ENCODE data around the gene DIABLO.
A peak's percentile ranks its signal among the peaks of the same experiment; 100 is the strongest.
"Not testable (repeated sequence)": the region's sequence is repeated elsewhere in the genome, so short reads cannot be mapped to it uniquely, and the experiment has no call there.

DIABLO gene

GRCh38 chr12:122225683-122226365 lies at the start of gene DIABLO:
TSS of gene DIABLO (minus strand) at chr12:122226052. CDS start at chr12:122226014, 38 bp downstream.
- H3K4me3 Mint-ChIP-seq, result peak within 1 kb of the TSS; percentile 89
- no peaks in the 10 kb centered on the region for H3K9me3 Mint-ChIP-seq
- peaks cover 48% of the 10 kb centered on the region for H3K4me1 Mint-ChIP-seq (ENCODE audit: low read depth)
- H3K27ac Mint-ChIP-seq, result peak within 1 kb of the TSS; percentile 82
- H3K36me3 Mint-ChIP-seq (ENCODE audit: low read depth), result peaks cover 30% of the 10 kb centered on the region
- no peaks in the 10 kb centered on the region for H3K27me3 Mint-ChIP-seq

- Mint-ChIP-seq H3K9me3 (no peaks in the 10 kb centered on the region), H3K4me1 (ENCODE audit: low read depth) (no peaks in the 10 kb centered on the region), H3K27ac (no peak overlapping the region), H3K4me3 (no peak overlapping the region), H3K27me3 (no peaks in the 10 kb centered on the region), H3K36me3 (ENCODE audit: low read depth) (peaks cover 24% of the 10 kb centered on the region)
These were observed 49.6 kb upstream of the DIABLO start for GRCh38 chr12:122275459-122275858.

GRCh38 chr12:122266230-122266901 lies 40.5 kb upstream of the DIABLO start, which contains the start of gene VPS33A:
TSS of gene VPS33A (minus strand) at chr12:122266494. CDS start at chr12:122266408, 86 bp downstream.
- peaks cover 19% of the 10 kb centered on the region for H3K36me3 Mint-ChIP-seq (ENCODE audit: low read depth)
- no peaks in the 10 kb centered on the region for H3K27me3 Mint-ChIP-seq
- H3K4me3 Mint-ChIP-seq, result peak within 1 kb of the TSS; percentile 95
- peaks cover 29% of the 10 kb centered on the region for H3K4me1 Mint-ChIP-seq (ENCODE audit: low read depth)
- H3K9me3 Mint-ChIP-seq, result no peaks in the 10 kb centered on the region
- peak within 1 kb of the TSS; percentile 98 for H3K27ac Mint-ChIP-seq

- Mint-ChIP-seq H3K9me3 (no peaks in the 10 kb centered on the region), H3K4me1 (ENCODE audit: low read depth) (peaks cover 29% of the 10 kb centered on the region), H3K36me3 (ENCODE audit: low read depth) (peaks cover 23% of the 10 kb centered on the region), H3K27ac (peak overlapping the region; percentile 98), H3K27me3 (no peaks in the 10 kb centered on the region), H3K4me3 (peak overlapping the region; percentile 95)
These were observed 40.0 kb upstream of the DIABLO start for GRCh38 chr12:122265886-122266229.

GRCh38 chr12:122265476-122265875 lies 39.6 kb upstream of the DIABLO start:
- no peaks in the 10 kb centered on the region for H3K9me3 Mint-ChIP-seq
- peaks cover 26% of the 10 kb centered on the region for H3K36me3 Mint-ChIP-seq (ENCODE audit: low read depth)

GRCh38 chr12:122260735-122261134 lies 34.9 kb upstream of the DIABLO start:
- Mint-ChIP-seq H3K36me3 (ENCODE audit: low read depth) (peaks cover 52% of the 10 kb centered on the region), H3K4me1 (ENCODE audit: low read depth) (peaks cover 13% of the 10 kb centered on the region)
- H3K4me3 Mint-ChIP-seq, H3K27me3 Mint-ChIP-seq, H3K9me3 Mint-ChIP-seq, H3K27ac Mint-ChIP-seq: not testable (repeated sequence)

More at GRCh38 chr12:122265476-122265875, 39.6 kb upstream of the DIABLO start:
- Mint-ChIP-seq H3K27ac (peak overlapping the region; percentile 98), H3K27me3 (no peaks in the 10 kb centered on the region), H3K4me1 (ENCODE audit: low read depth) (peaks cover 29% of the 10 kb centered on the region), H3K4me3 (peak overlapping the region; percentile 95)

- H3K36me3 Mint-ChIP-seq (ENCODE audit: low read depth), result peaks cover 52% of the 10 kb centered on the region
- not testable (repeated sequence) for H3K9me3 Mint-ChIP-seq; H3K4me3 Mint-ChIP-seq; H3K4me1 Mint-ChIP-seq (ENCODE audit: low read depth); H3K27ac Mint-ChIP-seq; H3K27me3 Mint-ChIP-seq
These were observed 33.1 kb upstream of the DIABLO start for GRCh38 chr12:122258939-122259338.

GRCh38 chr12:122258462-122258861 lies 32.6 kb upstream of the DIABLO start:
- H3K36me3 Mint-ChIP-seq (ENCODE audit: low read depth), result peaks cover 50% of the 10 kb centered on the region
- not testable (repeated sequence) for H3K4me1 Mint-ChIP-seq (ENCODE audit: low read depth); H3K9me3 Mint-ChIP-seq; H3K4me3 Mint-ChIP-seq; H3K27ac Mint-ChIP-seq; H3K27me3 Mint-ChIP-seq

GRCh38 chr12:122250536-122250935 lies 24.7 kb upstream of the DIABLO start:
- Mint-ChIP-seq H3K4me3 (no peak overlapping the region), H3K27ac (no peak overlapping the region), H3K36me3 (ENCODE audit: low read depth) (peaks cover 18% of the 10 kb centered on the region), H3K9me3 (no peaks in the 10 kb centered on the region), H3K27me3 (no peaks in the 10 kb centered on the region), H3K4me1 (ENCODE audit: low read depth) (peaks cover 4% of the 10 kb centered on the region)

- H3K4me3 Mint-ChIP-seq, result no peak overlapping the region
These were observed 24.2 kb upstream of the DIABLO start for GRCh38 chr12:122250047-122250446.

GRCh38 chr12:122245553-122245952 lies 19.7 kb upstream of the DIABLO start:
- peaks cover 21% of the 10 kb centered on the region for H3K4me1 Mint-ChIP-seq (ENCODE audit: low read depth)
- peak overlapping the region; percentile 24 for H3K4me3 Mint-ChIP-seq
- peak overlapping the region; percentile 6 for H3K27ac Mint-ChIP-seq
- no peaks in the 10 kb centered on the region for H3K9me3 Mint-ChIP-seq
- peaks cover 32% of the 10 kb centered on the region for H3K36me3 Mint-ChIP-seq (ENCODE audit: low read depth)
- H3K27me3 Mint-ChIP-seq, result no peaks in the 10 kb centered on the region

More at GRCh38 chr12:122250047-122250446, 24.2 kb upstream of the DIABLO start:
- Mint-ChIP-seq H3K36me3 (ENCODE audit: low read depth) (peaks cover 18% of the 10 kb centered on the region), H3K4me1 (ENCODE audit: low read depth) (peaks cover 5% of the 10 kb centered on the region), H3K27me3 (no peaks in the 10 kb centered on the region), H3K27ac (no peak overlapping the region), H3K9me3 (no peaks in the 10 kb centered on the region)

- H3K27ac Mint-ChIP-seq, result peak overlapping the region; percentile 64
- peak overlapping the region; percentile 58 for H3K4me3 Mint-ChIP-seq
- H3K27me3 Mint-ChIP-seq, result no peaks in the 10 kb centered on the region
- H3K9me3 Mint-ChIP-seq, result no peaks in the 10 kb centered on the region
- H3K4me1 Mint-ChIP-seq (ENCODE audit: low read depth), result peaks cover 21% of the 10 kb centered on the region
- H3K36me3 Mint-ChIP-seq (ENCODE audit: low read depth), result peaks cover 39% of the 10 kb centered on the region
These were observed 18.9 kb upstream of the DIABLO start for GRCh38 chr12:122244565-122245371.

- Mint-ChIP-seq H3K4me1 (ENCODE audit: low read depth) (peaks cover 21% of the 10 kb centered on the region), H3K36me3 (ENCODE audit: low read depth) (peaks cover 38% of the 10 kb centered on the region), H3K9me3 (no peaks in the 10 kb centered on the region), H3K27ac (peak overlapping the region; percentile 64), H3K4me3 (peak overlapping the region; percentile 58), H3K27me3 (no peaks in the 10 kb centered on the region)
These were observed 18.1 kb upstream of the DIABLO start for GRCh38 chr12:122243965-122244364.

GRCh38 chr12:122238861-122239260 lies 13.0 kb upstream of the DIABLO start:
- Mint-ChIP-seq H3K36me3 (ENCODE audit: low read depth) (peaks cover 51% of the 10 kb centered on the region), H3K9me3 (no peaks in the 10 kb centered on the region), H3K27ac (no peak overlapping the region), H3K4me1 (ENCODE audit: low read depth) (peaks cover 4% of the 10 kb centered on the region), H3K4me3 (no peak overlapping the region), H3K27me3 (no peaks in the 10 kb centered on the region)

GRCh38 chr12:122235741-122236140 lies 9.9 kb upstream of the DIABLO start:
- Mint-ChIP-seq H3K4me3 (no peak overlapping the region), H3K27me3 (no peaks in the 10 kb centered on the region), H3K27ac (no peak overlapping the region), H3K9me3 (no peaks in the 10 kb centered on the region), H3K4me1 (ENCODE audit: low read depth) (no peaks in the 10 kb centered on the region), H3K36me3 (ENCODE audit: low read depth) (peaks cover 53% of the 10 kb centered on the region)

Measured in stimulated activated naive CD8-positive, alpha-beta T cell treated with anti-CD3 and anti-CD28 coated beads, Interleukin-15, Interleukin-2, amounts not matched to agents 100 ng/mL and 50 ng/mL, for 24 hours (primary cell).